GM19455 (cell line): Measurements from ENCODE around the gene TOR4A.

Experiments used
- ATAC-seq: cut with Tn5 transposase; IDR thresholded peaks from one replicate; pipeline ENCODE4 v1.9.1; 2021; ENCODE audit not compliant: unreplicated experiment

Gene TOR4A

DNA sequence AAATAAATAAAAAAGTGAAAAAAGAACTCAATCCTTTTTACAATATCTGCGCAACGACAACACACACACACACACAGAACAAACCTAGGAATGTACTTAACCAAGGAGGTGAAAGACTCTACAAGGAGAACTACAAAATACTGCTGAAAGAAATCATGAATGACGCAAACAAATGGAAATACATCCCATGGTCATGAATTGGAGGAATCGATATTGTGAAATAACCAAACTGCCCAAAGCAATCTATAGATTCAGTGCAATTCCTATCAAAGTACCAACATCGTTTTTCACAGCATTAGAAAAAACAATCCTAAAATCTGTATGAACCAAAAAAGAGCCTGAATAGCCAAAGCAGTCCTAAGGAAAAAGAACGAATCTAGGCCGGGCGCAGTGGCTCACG lies 54.4 kb downstream of the TOR4A start:
- ATAC-seq, result no peak
